Body of pancreas (tissue), 4 donors: ENCODE measurements around the gene GOLGA1. TPM values are rescaled to one million over a fixed set of nuclear protein-coding genes. Genes with fewer than 3 reads are reported as not detected.
"Not testable (repeated sequence)": the region's sequence is repeated elsewhere in the genome, so short reads cannot be mapped to it uniquely, and the experiment has no call there.

ENCODE experiments used
- ATAC-seq: fragments of 150-250 bp; one replicate; pipeline ENCODE4 v1.9.1; 2016
- DNase-seq, 4 donors: peaks; one replicate each; pipeline ENCODE4 v3.0.0-alpha.2; 2019
- H3K27ac ChIP-seq, 4 donors: fragments of 200-600 bp; sonication (generic); 1 replicate in 3 of 4; 2 replicates in 1 of 4; pipeline versions ENCODE4 v1.5.1 to v1.6.1; 2016 to 2019; ENCODE audit warnings: mild to moderate bottlenecking in 1 of 4, mixed read lengths in 1 of 4, moderate library complexity in 1 of 4
- H3K27me3 ChIP-seq, 2 donors: fragments of 200-600 bp; sonication (generic); one replicate each; pipeline ENCODE4 v1.6.0; 2016; ENCODE audit warnings: mild to moderate bottlenecking in 1 of 2
- H3K36me3 ChIP-seq, 2 donors: fragments of 200-600 bp; sonication (generic); replicated peaks in 1 of 2; 2 replicates each; pipeline ENCODE4 v1.5.1; 2016; ENCODE audit warnings: low read depth in 2 of 2; ENCODE audit not compliant: insufficient read depth in 1 of 2
- H3K4me1 ChIP-seq: fragments of 200-600 bp; sonication (generic); one replicate; pipeline ENCODE4 v1.6.0; 2016
- H3K4me3 ChIP-seq, 2 donors: fragments of 200-600 bp; sonication (generic); 1 replicate in 1 of 2; 2 replicates in 1 of 2; pipeline ENCODE4 v1.5.1; 2016 to 2019
- H3K9me3 ChIP-seq, 3 donors: fragments of 200-600 bp; sonication (generic); 1 replicate in 2 of 3; 2 replicates in 1 of 3; pipeline ENCODE4 v1.5.1; 2016
- POLR2A ChIP-seq, 3 donors: fragments of 450-650 bp; IDR thresholded peaks; one replicate each; pipeline ENCODE4 v1.6.1; 2016; ENCODE audit warnings: antibody characterized with exemption in 3 of 3, mild to moderate bottlenecking in 2 of 3
- WGBS, 2 donors: methylation state at CpG; one replicate each; pipeline ENCODE4 v1.1.5; 2017; 5-methylcytosine and 5-hydroxymethylcytosine counted together
- intact Hi-C: fragments of 100-400 bp; cut with DNase I; formaldehyde crosslinking; loops from one replicate; pipeline ENCODE4 v1.15.1; 2023
- total RNA-seq, 2 donors: library from RNA; depleted of rRNA; stranded (reverse); fragments of >200 nt; gene quantifications; one replicate each; pipeline ENCODE4 v1.1.0, GENCODE V29; 2016
- TF ChIP-seq, protein P1 (sequence below), 7 experiments: fragments of 450-650 bp in 4 of 7; fragments of 200-600 bp in 3 of 7; sonication (generic) in 3 of 7; IDR thresholded peaks; one replicate each; pipeline ENCODE4 v1.5.1; 2016 to 2019; ENCODE audit warnings: antibody characterized with exemption in 7 of 7

The GOLGA1 gene
- total RNA-seq, 2 donors from 2014 or later = 14.5 to 32.6 TPM

DNA sequence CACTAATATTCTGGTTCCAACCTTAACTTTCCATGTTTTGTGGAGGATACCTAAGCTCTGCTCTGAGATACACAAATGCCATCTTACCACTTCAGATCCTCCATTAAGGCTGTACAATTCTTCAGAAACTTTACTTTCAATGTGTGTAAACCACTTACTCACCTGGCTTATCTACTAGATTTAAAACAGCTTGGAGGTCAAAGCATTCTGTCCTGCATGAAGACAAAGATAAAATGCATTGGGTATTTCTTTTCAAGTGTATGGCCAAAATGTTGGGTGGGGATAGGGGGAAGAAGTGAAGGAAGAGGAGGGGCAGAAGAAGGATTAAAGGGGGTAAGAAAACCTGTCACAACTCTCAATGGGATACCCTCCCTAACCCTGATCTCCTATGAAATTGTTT is 939 bp downstream of the GOLGA1 start:
- DNase-seq (no peak), ATAC-seq (no peak)
- H3K4me1 ChIP-seq = peaks cover 14% of the 10 kb centered on the region
- H3K27me3 ChIP-seq = no peaks in the 10 kb centered on the region
- peak overlapping the region; percentile 95 to 96 (median 95) for H3K27ac ChIP-seq
- intact Hi-C loops = no loop called here
- no peak for TF ChIP-seq POLR2A (IDR thresholded peaks at IDR 0.05)
- TF ChIP-seq, protein P1, sequence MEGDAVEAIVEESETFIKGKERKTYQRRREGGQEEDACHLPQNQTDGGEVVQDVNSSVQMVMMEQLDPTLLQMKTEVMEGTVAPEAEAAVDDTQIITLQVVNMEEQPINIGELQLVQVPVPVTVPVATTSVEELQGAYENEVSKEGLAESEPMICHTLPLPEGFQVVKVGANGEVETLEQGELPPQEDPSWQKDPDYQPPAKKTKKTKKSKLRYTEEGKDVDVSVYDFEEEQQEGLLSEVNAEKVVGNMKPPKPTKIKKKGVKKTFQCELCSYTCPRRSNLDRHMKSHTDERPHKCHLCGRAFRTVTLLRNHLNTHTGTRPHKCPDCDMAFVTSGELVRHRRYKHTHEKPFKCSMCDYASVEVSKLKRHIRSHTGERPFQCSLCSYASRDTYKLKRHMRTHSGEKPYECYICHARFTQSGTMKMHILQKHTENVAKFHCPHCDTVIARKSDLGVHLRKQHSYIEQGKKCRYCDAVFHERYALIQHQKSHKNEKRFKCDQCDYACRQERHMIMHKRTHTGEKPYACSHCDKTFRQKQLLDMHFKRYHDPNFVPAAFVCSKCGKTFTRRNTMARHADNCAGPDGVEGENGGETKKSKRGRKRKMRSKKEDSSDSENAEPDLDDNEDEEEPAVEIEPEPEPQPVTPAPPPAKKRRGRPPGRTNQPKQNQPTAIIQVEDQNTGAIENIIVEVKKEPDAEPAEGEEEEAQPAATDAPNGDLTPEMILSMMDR (IDR thresholded peaks at IDR 0.05) = no peak
- H3K9me3 ChIP-seq = no peaks in the 10 kb centered on the region
- H3K4me3 ChIP-seq = no peak overlapping the region
- peaks cover 0 to 6% of the 10 kb centered on the region in 2 donors for H3K36me3 ChIP-seq

DNA sequence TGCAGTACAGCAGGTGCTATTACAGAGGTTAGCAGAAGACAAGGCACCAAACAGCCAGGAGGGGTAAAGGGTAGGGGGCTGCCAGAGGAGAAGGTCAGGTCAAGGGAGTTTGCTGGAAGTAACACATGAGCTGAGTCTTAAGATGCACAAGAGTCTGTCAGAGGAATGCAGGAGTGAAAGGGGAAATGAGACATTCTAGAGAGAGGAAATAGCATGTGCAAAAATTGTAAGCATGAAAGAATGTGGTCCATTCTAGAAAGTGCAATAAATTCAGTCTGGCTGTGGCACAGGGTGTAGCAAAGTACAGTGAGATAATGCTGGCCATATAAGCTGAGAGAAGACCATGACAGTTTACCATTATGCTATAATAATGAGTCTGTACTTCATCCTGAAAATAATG is 6.6 kb downstream of the GOLGA1 start:
- Histone ChIP-seq H3K4me3 (no peak overlapping the region), H3K36me3 (peaks cover 0 to 26% of the 10 kb centered on the region in 2 donors), H3K27ac (no peak overlapping the region), H3K9me3 (no peaks in the 10 kb centered on the region), H3K4me1 (no peaks in the 10 kb centered on the region), H3K27me3 (no peaks in the 10 kb centered on the region)
- ATAC-seq = no peak
- no peak for DNase-seq
- intact Hi-C loops = no loop called here
- TF ChIP-seq POLR2A (IDR thresholded peaks at IDR 0.05) = no peak
- TF ChIP-seq, protein P1 (IDR thresholded peaks at IDR 0.05) = no peak

DNA sequence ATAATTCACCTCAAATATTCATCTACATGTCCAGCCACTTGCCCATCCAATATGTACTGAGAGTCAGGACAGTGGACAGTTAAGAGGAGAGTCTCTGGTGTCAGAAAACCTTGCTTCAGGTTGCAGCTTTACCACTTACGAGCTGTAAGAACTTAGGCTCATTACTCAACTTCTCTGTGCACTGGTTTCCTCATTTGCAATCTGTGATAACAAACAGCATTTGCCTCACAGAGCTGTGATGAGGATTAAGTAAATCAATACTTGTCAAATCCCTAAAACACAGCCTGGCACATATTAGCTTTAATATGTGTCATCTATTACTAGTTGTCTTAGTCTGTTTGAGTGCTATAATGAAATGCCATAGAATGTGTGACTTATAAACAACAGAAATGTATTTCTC is 8.6 kb downstream of the GOLGA1 start:
- WGBS, 2 donors = 48 to 61% methylated on average over 1 of the region's 1 CpG
- no peak overlapping the region for H3K27ac ChIP-seq
- no peaks in the 10 kb centered on the region for H3K4me1 ChIP-seq
- no peak for DNase-seq
- peaks cover 0 to 26% of the 10 kb centered on the region in 2 donors for H3K36me3 ChIP-seq
- no peak for TF ChIP-seq POLR2A (IDR thresholded peaks at IDR 0.05)
- TF ChIP-seq, protein P1 (IDR thresholded peaks at IDR 0.05) = no peak
- H3K27me3 ChIP-seq = no peaks in the 10 kb centered on the region
- H3K4me3 ChIP-seq = no peak overlapping the region
- intact Hi-C loops = no loop called here
- ATAC-seq = no peak
- no peaks in the 10 kb centered on the region for H3K9me3 ChIP-seq

DNA sequence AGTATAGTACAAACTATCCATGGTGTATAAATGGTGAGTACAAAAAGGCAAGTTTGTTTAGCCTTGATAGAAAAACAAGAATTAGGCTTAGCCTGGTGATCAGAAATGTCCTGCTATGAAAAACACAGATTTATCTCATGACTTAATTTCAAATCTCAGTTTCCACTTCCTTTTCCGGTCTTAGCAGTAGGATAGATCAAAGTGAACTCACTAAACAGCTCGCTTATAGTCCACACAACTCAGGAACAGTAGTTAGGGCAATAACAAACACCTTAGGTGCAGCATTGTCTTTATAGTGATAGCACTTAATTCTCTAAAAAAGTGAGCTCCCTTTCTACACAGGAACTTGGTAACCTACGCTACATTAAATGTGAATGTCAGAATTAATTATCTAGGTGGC is 11.4 kb downstream of the GOLGA1 start:
- Histone ChIP-seq H3K27me3 (no peaks in the 10 kb centered on the region), H3K9me3 (no peaks in the 10 kb centered on the region), H3K4me3 (no peak overlapping the region), H3K36me3 (peaks cover 0 to 19% of the 10 kb centered on the region in 2 donors), H3K4me1 (no peaks in the 10 kb centered on the region), H3K27ac (no peak overlapping the region)
- TF ChIP-seq, protein P1 (IDR thresholded peaks at IDR 0.05) = no peak
- TF ChIP-seq POLR2A (IDR thresholded peaks at IDR 0.05) = no peak
- intact Hi-C loops = no loop called here
- ATAC-seq = no peak
- DNase-seq = no peak
- 91 to 93% methylated on average over 3 of the region's 3 CpGs for WGBS, 2 donors

DNA sequence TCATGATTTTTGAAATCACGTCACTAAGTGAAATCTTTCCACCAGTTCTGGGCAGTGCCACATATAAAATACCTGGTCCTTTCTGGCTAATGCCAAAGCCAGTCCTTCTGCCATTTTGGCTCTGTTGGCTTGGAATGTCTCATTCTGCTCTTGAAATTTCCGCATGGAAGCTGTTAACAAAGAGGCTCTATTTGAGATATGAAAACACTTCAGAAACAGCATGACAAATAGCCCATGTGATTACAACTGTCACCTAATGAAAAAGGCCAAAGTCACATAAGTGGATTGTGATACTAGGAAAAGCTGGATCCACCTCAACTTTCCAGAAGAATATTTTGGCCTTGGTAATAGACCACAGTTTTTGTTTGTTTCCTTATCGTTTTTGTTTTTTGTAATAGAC is 12.8 kb downstream of the GOLGA1 start:
- WGBS, 2 donors = 70 to 72% methylated on average over 3 of the region's 3 CpGs
- no peak overlapping the region for H3K4me3 ChIP-seq
- DNase-seq (no peak), ATAC-seq (no peak)
- peaks cover 0 to 14% of the 10 kb centered on the region in 2 donors for H3K36me3 ChIP-seq
- H3K4me1 ChIP-seq = no peaks in the 10 kb centered on the region
- no peak overlapping the region for H3K27ac ChIP-seq
- no peaks in the 10 kb centered on the region for H3K9me3 ChIP-seq
- H3K27me3 ChIP-seq = no peaks in the 10 kb centered on the region
- no peak for TF ChIP-seq POLR2A (IDR thresholded peaks at IDR 0.05)
- TF ChIP-seq, protein P1 (IDR thresholded peaks at IDR 0.05) = no peak
- intact Hi-C loops = no loop called here

DNA sequence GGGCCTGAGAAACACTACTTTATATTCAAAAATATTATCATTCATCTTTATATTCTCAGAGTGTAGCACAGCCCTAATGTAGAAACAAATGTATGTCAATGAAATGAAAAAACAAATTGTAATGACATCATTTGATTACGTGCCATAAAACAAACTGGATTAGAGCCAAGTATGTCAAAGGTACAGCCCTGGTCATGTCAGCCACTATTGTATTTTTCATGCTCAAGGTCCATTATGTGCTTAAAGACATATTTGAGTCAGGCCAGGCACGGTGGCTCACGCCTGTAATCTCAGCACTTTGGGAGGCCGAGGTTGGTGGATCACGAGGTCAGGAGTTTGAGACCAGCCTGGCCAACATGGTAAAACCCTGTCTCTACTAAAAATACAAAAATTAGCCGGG is 20.5 kb downstream of the GOLGA1 start:
- H3K36me3 ChIP-seq = peaks cover 0 to 11% of the 10 kb centered on the region in 2 donors
- DNase-seq (peak; percentile 20 to 29 (median 26)), ATAC-seq (peak; percentile 82)
- H3K4me1 ChIP-seq, H3K27ac ChIP-seq, H3K27me3 ChIP-seq, H3K4me3 ChIP-seq, H3K9me3 ChIP-seq, intact Hi-C loops: not testable (repeated sequence)
- 63 to 66% methylated on average over 6 of the region's 6 CpGs for WGBS, 2 donors
